Uterus (tissue), 2 donors: ENCODE data around the gene WDR3.

ENCODE experiments used
- POLR2A ChIP-seq, 2 donors: fragments of 450-650 bp; IDR thresholded peaks; one replicate each; pipeline ENCODE4 v1.6.1; 2016; ENCODE audit warnings: antibody characterized with exemption in 2 of 2, mild to moderate bottlenecking in 1 of 2, moderate library complexity in 1 of 2
- TF ChIP-seq, protein P1 (sequence below), 4 experiments: fragments of 200-600 bp in 2 of 4; fragments of 450-650 bp in 2 of 4; sonication (generic) in 2 of 4; IDR thresholded peaks; one replicate each; pipeline ENCODE4 v1.5.1; 2016 to 2019; ENCODE audit warnings: antibody characterized with exemption in 4 of 4, mild to moderate bottlenecking in 2 of 4, moderate library complexity in 1 of 4

DNA sequence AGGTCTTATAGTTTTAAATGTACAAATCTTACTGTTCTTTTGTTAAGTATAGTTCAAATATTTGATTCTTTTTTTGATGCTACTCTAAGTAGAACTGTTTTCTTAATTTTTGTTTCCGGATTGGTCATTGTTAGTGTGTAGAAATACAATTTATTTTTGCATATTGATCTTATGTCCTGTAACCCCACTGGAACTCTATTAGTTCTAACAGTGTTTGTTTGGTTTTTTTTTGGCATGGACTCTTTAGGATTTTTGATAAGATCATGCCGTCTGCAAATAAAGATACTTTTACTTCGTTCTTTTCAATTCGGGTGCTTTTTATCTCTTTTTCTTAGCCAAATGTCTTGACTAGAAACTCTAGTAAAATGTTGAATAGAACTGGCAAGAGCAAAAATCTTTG, 26.6 kb upstream of the WDR3 start:
- TF ChIP-seq, protein P1, sequence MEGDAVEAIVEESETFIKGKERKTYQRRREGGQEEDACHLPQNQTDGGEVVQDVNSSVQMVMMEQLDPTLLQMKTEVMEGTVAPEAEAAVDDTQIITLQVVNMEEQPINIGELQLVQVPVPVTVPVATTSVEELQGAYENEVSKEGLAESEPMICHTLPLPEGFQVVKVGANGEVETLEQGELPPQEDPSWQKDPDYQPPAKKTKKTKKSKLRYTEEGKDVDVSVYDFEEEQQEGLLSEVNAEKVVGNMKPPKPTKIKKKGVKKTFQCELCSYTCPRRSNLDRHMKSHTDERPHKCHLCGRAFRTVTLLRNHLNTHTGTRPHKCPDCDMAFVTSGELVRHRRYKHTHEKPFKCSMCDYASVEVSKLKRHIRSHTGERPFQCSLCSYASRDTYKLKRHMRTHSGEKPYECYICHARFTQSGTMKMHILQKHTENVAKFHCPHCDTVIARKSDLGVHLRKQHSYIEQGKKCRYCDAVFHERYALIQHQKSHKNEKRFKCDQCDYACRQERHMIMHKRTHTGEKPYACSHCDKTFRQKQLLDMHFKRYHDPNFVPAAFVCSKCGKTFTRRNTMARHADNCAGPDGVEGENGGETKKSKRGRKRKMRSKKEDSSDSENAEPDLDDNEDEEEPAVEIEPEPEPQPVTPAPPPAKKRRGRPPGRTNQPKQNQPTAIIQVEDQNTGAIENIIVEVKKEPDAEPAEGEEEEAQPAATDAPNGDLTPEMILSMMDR (IDR thresholded peaks at IDR 0.05), result no peak
- no peak for TF ChIP-seq POLR2A (IDR thresholded peaks at IDR 0.05)
